HepG2 (cell line): ENCODE results near the gene CFAP61. TPM values are rescaled to one million over a fixed set of nuclear protein-coding genes. Genes with fewer than 3 reads are reported as not detected.

Source experiments
- ATF7-NPFF ChIP-seq: sonication (generic); formaldehyde crosslinking; IDR thresholded peaks from 2 replicates; pipeline ENCODE4 v1.8.1; 2023; ENCODE audit warnings: mild to moderate bottlenecking, low read depth, missing genetic modification reagents, moderate library complexity
- CHD2 ChIP-seq: IDR thresholded peaks from 2 replicates; pipeline ENCODE4 v1.6.1; 2011; ENCODE audit warnings: low read depth, low read length, improper control_type of control experiment
- GPN1 ChIP-seq: sonication (generic); formaldehyde crosslinking; IDR thresholded peaks from 2 replicates; pipeline ENCODE4 v1.5.1; 2020; ENCODE audit warnings: missing genetic modification reagents, borderline replicate concordance
- JDP2 ChIP-seq: sonication (generic); formaldehyde crosslinking; IDR thresholded peaks from 2 replicates; pipeline ENCODE4 v1.8.1; 2022; ENCODE audit warnings: missing genetic modification reagents, borderline replicate concordance
- KLF12 ChIP-seq: sonication (generic); formaldehyde crosslinking; IDR thresholded peaks from 2 replicates; pipeline ENCODE4 v1.4.0; 2020; ENCODE audit warnings: missing genetic modification reagents, borderline replicate concordance
- MED1 ChIP-seq: sonication (generic); formaldehyde crosslinking; IDR thresholded peaks from 2 replicates; pipeline ENCODE4 v1.4.0; 2020; ENCODE audit warnings: missing genetic modification reagents
- NFKBIZ ChIP-seq: IDR thresholded peaks from 2 replicates; pipeline ENCODE4 v1.6.1; 2018; ENCODE audit warnings: missing genetic modification reagents, missing compliant biosample characterization
- POGZ ChIP-seq: sonication (generic); formaldehyde crosslinking; IDR thresholded peaks from 2 replicates; pipeline ENCODE4 v1.4.0; 2020; ENCODE audit warnings: mild to moderate bottlenecking, missing genetic modification reagents
- SETDB1 ChIP-seq: sonication (generic); formaldehyde crosslinking; IDR thresholded peaks from 2 replicates; pipeline ENCODE4 v1.5.1; 2020; ENCODE audit warnings: missing genetic modification reagents, mild to moderate bottlenecking, borderline replicate concordance
- SRF ChIP-seq: IDR thresholded peaks from 2 replicates; pipeline ENCODE4 v1.6.1; 2011; ENCODE audit warnings: mild to moderate bottlenecking, low read depth, low read length, moderate library complexity
- TRIM24 ChIP-seq: sonication (generic); formaldehyde crosslinking; IDR thresholded peaks from 2 replicates; pipeline ENCODE4 v1.8.0; 2022; ENCODE audit warnings: mild to moderate bottlenecking, missing genetic modification reagents
- ZFP37 ChIP-seq: sonication (generic); formaldehyde crosslinking; IDR thresholded peaks from 2 replicates; pipeline ENCODE4 v1.4.0; 2020; ENCODE audit warnings: missing genetic modification reagents, borderline replicate concordance
- ZFYVE20 ChIP-seq: sonication (generic); formaldehyde crosslinking; IDR thresholded peaks from 2 replicates; pipeline ENCODE4 v1.8.0; 2023; ENCODE audit warnings: low read depth, mild to moderate bottlenecking, moderate library complexity, missing genetic modification reagents, borderline replicate concordance
- ZNF333 ChIP-seq: sonication (generic); formaldehyde crosslinking; IDR thresholded peaks from 2 replicates; pipeline ENCODE4 v1.4.0; 2020; ENCODE audit warnings: mild to moderate bottlenecking, missing genetic modification reagents, borderline replicate concordance
- ZNF451 ChIP-seq: sonication (generic); formaldehyde crosslinking; IDR thresholded peaks from 2 replicates; pipeline ENCODE4 v1.5.0; 2020; ENCODE audit warnings: mild to moderate bottlenecking, missing genetic modification reagents
- ZNF749 ChIP-seq: sonication (generic); formaldehyde crosslinking; IDR thresholded peaks from 2 replicates; pipeline ENCODE4 v1.8.0; 2022; ENCODE audit warnings: mild to moderate bottlenecking, missing genetic modification reagents, moderate library complexity, borderline replicate concordance
- polyA plus RNA-seq, 8 experiments: library from polyadenylated mRNA; depleted of rRNA in 3 of 8; stranded (reverse) in 7 of 8; unstranded in 1 of 8; fragments of >200 nt; fragmentation: Illumina TruSeq in 4 of 8; extraction: Trizol in 4 of 8; gene quantifications; 2 replicates each; pipeline versions ENCODE4 v1.2.1 to v1.2.3, GENCODE V29; 2011 to 2016; ENCODE audit warnings: low read depth in 4 of 8, missing spikeins in 1 of 8, mixed read lengths in 1 of 8; ENCODE audit not compliant: insufficient read depth in 1 of 8
- total RNA-seq, 5 experiments: library from RNA; depleted of rRNA; stranded (reverse); fragments of >200 nt; fragmentation: Illumina TruSeq; extraction: Trizol; gene quantifications; 2 replicates each; pipeline ENCODE4 v1.2.3, GENCODE V29; 2016; ENCODE audit warnings: low read depth in 1 of 5
- TF ChIP-seq, protein P1 (sequence below): sonication (generic); formaldehyde crosslinking; IDR thresholded peaks from 2 replicates; pipeline ENCODE4 v1.5.1; 2020; ENCODE audit warnings: mild to moderate bottlenecking, missing genetic modification reagents, moderate library complexity
- TF ChIP-seq, protein P2 (sequence below): sonication (generic); formaldehyde crosslinking; IDR thresholded peaks from 2 replicates; pipeline ENCODE4 v1.4.0; 2020; ENCODE audit warnings: mild to moderate bottlenecking, missing genetic modification reagents
- TF ChIP-seq, protein P3 (sequence below): sonication (generic); formaldehyde crosslinking; IDR thresholded peaks from 2 replicates; pipeline ENCODE4 v1.4.0; 2020; ENCODE audit warnings: missing genetic modification reagents
- TF ChIP-seq, protein P4 (sequence below): sonication (generic); formaldehyde crosslinking; IDR thresholded peaks from 2 replicates; pipeline ENCODE4 v1.8.1; 2023; ENCODE audit warnings: mild to moderate bottlenecking, missing genetic modification reagents, borderline replicate concordance
- TF ChIP-seq, protein P5 (sequence below): sonication (generic); formaldehyde crosslinking; IDR thresholded peaks from 2 replicates; pipeline ENCODE4 v1.4.0; 2020; ENCODE audit warnings: missing genetic modification reagents, borderline replicate concordance
- TF ChIP-seq, protein P6 (sequence below): sonication (generic); formaldehyde crosslinking; IDR thresholded peaks from 2 replicates; pipeline ENCODE4 v1.8.0; 2022; ENCODE audit warnings: mild to moderate bottlenecking, missing genetic modification reagents, moderate library complexity

The CFAP61 gene
- total and polyA plus RNA-seq, 2 of the 13 experiments (the other 11 are each of a cell fraction or from before 2014, with no cell fraction given): 0.27 TPM; not detected in 1

DNA sequence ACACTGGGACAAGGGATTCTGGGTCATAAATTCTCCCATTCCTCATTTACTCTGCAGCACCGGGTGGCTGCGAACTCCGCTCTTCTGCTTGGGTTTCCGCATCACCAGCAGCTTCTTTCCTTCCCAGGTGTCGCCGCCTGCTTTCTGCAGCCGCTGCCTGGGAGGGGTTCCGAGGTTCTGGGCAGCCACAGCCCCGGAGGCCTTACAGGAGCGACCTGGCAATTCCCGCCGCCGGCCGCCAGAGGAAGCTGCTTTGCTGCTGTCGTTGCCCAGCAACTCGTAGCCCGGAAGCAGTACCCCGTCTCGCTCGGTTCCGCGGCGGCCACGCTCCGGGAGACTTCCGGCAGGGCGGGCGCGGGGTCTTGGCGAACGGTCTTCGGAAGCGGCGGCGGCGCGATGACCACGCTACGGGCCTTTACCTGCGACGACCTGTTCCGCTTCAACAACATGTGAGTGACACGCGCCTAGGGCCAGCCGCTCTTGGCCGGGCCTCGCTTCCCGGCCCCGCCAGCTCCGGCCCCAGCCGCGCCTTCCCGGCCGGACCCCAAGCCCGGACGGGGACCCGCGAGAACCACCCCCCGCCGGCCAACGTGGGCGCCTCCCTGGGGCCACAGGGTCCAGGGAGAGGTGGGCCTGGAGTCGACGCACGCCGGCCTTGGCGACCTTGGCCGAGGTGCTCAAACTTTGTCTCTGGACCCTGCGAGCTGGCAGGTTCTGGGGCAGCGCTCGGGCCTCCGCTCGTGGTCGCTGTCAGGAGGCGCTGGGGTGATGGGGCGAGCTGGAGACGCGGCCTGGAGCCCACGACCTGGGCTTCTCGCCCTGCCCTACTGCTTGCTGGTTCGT, 35.1 kb upstream of the CFAP61 start, which contains the start of gene NAA20 (continued):
- TF ChIP-seq, protein P1, sequence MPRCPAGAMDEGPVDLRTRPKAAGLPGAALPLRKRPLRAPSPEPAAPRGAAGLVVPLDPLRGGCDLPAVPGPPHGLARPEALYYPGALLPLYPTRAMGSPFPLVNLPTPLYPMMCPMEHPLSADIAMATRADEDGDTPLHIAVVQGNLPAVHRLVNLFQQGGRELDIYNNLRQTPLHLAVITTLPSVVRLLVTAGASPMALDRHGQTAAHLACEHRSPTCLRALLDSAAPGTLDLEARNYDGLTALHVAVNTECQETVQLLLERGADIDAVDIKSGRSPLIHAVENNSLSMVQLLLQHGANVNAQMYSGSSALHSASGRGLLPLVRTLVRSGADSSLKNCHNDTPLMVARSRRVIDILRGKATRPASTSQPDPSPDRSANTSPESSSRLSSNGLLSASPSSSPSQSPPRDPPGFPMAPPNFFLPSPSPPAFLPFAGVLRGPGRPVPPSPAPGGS (CRISPR knock-in tag): peak; percentile 85; the same call in 1 of the 2 replicates
- no peak; the same call in 1 of the 2 replicates for TF ChIP-seq GPN1 (CRISPR knock-in tag)
- TF ChIP-seq SRF: peak; percentile 71
- TF ChIP-seq, protein P2, sequence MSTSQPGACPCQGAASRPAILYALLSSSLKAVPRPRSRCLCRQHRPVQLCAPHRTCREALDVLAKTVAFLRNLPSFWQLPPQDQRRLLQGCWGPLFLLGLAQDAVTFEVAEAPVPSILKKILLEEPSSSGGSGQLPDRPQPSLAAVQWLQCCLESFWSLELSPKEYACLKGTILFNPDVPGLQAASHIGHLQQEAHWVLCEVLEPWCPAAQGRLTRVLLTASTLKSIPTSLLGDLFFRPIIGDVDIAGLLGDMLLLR (CRISPR knock-in tag): peak; percentile 91
- TF ChIP-seq, protein P3, sequence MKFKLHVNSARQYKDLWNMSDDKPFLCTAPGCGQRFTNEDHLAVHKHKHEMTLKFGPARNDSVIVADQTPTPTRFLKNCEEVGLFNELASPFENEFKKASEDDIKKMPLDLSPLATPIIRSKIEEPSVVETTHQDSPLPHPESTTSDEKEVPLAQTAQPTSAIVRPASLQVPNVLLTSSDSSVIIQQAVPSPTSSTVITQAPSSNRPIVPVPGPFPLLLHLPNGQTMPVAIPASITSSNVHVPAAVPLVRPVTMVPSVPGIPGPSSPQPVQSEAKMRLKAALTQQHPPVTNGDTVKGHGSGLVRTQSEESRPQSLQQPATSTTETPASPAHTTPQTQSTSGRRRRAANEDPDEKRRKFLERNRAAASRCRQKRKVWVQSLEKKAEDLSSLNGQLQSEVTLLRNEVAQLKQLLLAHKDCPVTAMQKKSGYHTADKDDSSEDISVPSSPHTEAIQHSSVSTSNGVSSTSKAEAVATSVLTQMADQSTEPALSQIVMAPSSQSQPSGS (CRISPR knock-in tag): peak; percentile 91
- TF ChIP-seq ZNF451: peak; percentile 88
- peak; percentile 91 for TF ChIP-seq KLF12
- peak; percentile 16; the same call in 1 of the 2 replicates for TF ChIP-seq JDP2 (CRISPR knock-in tag)
- TF ChIP-seq NFKBIZ (CRISPR knock-in tag): peak; percentile 78
- peak; percentile 91; the same call in 1 of the 2 replicates for TF ChIP-seq ZNF333 (CRISPR knock-in tag)
- TF ChIP-seq TRIM24 (CRISPR knock-in tag): no peak
- no peak for TF ChIP-seq SETDB1 (CRISPR knock-in tag)
- TF ChIP-seq, protein P4, sequence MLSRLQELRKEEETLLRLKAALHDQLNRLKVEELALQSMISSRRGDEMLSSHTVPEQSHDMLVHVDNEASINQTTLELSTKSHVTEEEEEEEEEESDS (CRISPR knock-in tag): peak; percentile 63
- TF ChIP-seq, protein P5, sequence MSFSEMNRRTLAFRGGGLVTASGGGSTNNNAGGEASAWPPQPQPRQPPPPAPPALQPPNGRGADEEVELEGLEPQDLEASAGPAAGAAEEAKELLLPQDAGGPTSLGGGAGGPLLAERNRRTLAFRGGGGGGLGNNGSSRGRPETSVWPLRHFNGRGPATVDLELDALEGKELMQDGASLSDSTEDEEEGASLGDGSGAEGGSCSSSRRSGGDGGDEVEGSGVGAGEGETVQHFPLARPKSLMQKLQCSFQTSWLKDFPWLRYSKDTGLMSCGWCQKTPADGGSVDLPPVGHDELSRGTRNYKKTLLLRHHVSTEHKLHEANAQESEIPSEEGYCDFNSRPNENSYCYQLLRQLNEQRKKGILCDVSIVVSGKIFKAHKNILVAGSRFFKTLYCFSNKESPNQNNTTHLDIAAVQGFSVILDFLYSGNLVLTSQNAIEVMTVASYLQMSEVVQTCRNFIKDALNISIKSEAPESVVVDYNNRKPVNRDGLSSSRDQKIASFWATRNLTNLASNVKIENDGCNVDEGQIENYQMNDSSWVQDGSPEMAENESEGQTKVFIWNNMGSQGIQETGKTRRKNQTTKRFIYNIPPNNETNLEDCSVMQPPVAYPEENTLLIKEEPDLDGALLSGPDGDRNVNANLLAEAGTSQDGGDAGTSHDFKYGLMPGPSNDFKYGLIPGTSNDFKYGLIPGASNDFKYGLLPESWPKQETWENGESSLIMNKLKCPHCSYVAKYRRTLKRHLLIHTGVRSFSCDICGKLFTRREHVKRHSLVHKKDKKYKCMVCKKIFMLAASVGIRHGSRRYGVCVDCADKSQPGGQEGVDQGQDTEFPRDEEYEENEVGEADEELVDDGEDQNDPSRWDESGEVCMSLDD: 0 out of 2 replicates have a peak, but pooled peaks have one; percentile 47
- peak; percentile 84; the same call in 1 of the 2 replicates for TF ChIP-seq ZFYVE20
- peak; percentile 69; the same call in 1 of the 2 replicates for TF ChIP-seq ZFP37
- peak; percentile 55; the same call in 1 of the 2 replicates for TF ChIP-seq CHD2
- TF ChIP-seq, protein P6, sequence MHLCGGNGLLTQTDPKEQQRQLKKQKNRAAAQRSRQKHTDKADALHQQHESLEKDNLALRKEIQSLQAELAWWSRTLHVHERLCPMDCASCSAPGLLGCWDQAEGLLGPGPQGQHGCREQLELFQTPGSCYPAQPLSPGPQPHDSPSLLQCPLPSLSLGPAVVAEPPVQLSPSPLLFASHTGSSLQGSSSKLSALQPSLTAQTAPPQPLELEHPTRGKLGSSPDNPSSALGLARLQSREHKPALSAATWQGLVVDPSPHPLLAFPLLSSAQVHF (CRISPR knock-in tag): peak; percentile 90
- TF ChIP-seq ZNF749 (CRISPR knock-in tag): peak; percentile 92
- peak; percentile 97 for TF ChIP-seq POGZ
- TF ChIP-seq MED1 (CRISPR knock-in tag): peak; percentile 91
- TF ChIP-seq ATF7-NPFF (CRISPR knock-in tag): peak; percentile 94
